Activated CD4-positive, alpha-beta T cell treated with anti-CD3 and anti-CD28 coated beads, Interleukin-2, amount 50 U/mL, for 48 hours (primary cell): ENCODE data around the gene RBM38.

Experiments
- DNase-seq, 2 experiments: peaks; one replicate each; pipeline ENCODE4 v3.0.0-alpha.2; 2020

RBM38 gene

DNA sequence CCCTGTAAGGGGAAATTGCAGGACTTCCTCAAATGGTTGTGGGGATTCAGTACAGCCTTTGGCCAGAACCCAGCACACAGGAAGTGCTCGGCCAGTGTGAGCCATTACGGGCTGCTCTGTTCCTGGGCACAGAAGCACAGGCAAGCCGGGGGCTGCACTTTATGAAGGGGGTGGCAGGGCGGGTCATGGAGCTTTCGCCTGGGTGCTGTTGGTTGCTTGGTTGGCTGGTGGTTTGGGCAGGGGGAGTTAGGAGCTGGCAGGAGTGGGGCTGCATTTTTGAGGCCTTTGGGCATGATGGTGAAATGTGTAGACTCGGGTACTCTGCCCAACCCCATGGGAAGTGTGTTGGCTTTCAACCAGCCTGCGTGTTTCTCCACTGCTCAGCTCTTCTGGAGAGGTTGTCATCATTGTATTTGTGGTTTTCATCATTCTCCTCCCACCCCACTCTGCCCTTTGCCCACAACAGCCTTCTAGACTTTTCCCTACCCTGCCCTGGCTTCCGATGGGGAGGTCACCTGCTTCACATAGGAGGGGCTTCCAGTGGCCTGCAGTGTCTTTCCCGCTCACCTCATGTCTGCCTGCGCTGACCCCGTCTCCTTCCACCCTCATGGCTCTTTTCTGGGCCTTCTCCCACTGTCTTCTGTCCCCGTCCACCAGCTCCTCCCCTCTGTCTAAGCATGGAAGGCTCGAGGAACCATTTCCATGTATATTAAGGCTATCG, 16.1 kb upstream of the RBM38 start:
- DNase-seq, result no peak

DNA sequence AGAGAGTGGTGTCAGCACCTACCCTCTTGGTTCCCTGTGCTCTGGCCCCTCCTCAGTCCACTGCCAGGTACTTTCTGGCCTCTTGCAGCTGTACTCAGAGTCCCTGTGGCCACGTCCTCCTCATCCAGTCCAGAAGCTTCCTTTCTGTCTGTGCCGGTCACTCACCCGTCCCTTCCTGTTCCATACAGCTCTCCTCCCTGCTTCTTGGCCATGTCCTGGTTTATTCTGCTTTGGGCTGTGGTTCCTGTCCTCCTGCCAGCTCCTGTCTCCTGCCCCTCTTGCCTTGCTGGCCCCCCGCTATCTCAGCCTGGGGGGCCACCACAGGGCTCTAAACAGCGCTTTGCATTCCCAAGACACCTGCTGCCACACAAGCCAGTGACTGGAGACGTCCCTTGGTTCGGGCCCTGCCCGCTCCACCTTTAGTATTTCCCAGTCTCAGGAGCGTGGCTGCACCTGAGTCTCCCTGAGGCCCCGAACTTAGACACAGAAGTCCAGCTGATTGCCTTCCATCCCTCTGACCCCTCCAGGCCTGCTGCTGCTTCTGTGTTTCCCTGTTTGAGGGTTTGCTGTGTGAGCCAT, 15.5 kb upstream of the RBM38 start:
- DNase-seq, result no peak

DNA sequence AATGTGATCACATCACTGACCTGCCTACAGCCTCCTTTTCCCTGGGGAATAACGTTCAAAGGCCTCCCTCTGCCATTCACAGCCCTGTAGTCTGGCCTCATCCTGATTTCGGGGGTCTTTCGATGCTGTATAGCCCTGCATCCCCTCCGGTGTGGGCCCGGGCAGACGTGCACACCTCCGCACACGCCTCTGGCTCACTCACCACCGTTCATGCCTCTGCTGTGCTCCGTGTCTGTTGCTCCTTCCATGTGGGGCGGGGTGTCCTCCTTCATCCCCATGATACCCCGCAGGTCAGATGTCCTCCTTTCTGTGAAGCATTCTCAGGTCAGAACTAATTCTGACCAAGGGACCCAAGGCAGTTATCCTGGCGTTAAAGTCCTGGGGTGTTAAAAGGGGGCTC, 13.8 kb upstream of the RBM38 start:
- no peak for DNase-seq

DNA sequence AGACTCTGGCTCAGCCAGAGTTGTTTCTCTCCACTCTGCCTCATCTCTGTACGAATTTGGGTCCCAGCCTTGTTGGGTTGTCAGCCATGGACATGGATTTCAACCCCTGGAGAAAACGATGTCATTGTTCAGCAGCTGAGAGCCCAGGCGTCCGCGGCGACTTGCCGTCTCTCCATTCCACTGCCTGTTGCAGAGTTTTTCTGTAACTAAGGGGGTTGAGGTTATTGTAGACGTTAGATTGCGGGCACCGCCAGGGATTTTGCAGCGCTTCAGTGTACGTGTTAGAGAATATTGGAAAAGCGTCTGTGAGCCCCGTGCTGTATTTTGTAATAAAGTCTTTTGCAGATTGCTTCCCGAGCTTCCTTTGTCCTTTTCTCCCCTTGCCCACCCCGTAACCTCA, 13.1 kb upstream of the RBM38 start:
- DNase-seq, result no peak

DNA sequence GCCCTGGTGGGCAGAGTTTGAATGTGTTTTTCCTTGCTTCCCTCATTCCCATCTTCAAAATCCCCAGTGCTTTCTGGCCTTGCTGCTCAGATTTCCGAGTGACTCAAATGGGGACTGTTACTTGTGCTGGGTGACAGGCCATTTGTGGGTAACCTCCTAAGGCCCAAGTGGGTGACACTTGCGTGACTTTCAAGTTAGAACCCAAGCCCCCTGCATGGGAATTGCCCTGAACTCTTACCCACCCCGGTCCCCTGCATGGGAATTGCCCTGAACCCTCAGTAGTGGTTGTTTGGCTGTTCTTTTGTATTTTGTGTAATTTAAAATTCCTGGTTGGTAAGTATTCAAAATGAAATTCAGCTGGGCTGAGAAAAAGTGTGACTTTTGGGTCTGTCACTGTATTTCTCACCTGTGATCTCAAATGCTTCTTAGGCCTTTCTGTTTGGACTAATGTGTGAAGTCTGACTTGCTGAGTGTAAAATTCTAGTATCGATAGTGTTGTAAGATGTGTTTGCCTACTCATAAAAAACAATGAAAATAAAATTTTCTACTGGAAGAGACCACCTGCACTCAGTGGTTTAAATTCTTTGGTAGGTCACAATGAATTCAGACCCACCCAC, 12.4 kb upstream of the RBM38 start:
- no peak for DNase-seq

DNA sequence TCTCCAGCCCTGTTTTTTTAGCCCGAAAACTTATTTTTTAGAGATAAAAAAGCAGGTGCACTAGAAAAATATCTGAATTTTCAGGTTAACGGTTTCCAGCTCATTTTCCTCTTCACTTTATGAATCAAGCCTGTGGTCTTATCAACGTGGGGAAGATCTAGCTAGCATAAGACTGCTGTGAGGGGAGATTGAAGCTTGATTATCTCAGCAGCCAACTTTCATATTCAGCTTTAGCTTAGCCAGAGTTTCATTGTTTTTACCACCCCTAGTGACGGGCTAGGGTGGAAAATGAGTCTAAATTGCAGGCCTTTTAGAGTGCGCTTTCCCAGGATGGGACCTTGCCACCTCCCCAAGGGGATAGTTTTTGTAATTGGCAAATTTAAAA, 11.9 kb upstream of the RBM38 start:
- no peak for DNase-seq

DNA sequence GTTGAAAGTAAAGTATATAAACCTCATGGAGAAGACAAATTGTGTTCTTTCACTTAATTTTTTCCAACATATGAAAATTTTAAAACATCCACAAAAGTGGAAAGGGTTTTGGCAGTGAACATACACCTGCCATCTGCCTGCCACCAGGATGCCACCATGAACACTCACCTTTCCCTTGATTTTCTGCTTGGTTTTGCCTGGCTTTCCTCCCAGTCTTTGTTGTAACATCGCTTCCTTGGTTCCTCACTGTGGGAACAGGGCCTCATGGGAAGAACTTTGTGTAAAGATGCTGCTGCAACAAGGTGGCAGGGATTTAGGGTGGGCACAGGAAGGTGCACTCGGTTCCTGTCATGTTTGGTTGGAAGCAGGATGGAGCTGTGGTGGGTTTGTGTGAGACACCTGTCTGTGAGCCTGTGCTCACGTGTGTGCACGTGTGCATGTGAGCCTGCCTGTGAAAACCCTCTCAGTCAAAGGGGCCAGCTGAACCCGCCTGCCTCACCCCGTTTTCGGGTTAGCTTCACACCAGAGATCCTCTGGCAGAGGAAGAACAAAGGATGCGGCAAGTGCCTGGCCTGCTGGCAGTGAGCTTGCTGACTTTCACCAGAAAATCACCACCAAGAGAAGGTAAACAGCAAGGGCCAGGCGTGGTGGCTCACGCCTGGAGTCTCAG, 11.0 kb upstream of the RBM38 start:
- DNase-seq, result no peak

DNA sequence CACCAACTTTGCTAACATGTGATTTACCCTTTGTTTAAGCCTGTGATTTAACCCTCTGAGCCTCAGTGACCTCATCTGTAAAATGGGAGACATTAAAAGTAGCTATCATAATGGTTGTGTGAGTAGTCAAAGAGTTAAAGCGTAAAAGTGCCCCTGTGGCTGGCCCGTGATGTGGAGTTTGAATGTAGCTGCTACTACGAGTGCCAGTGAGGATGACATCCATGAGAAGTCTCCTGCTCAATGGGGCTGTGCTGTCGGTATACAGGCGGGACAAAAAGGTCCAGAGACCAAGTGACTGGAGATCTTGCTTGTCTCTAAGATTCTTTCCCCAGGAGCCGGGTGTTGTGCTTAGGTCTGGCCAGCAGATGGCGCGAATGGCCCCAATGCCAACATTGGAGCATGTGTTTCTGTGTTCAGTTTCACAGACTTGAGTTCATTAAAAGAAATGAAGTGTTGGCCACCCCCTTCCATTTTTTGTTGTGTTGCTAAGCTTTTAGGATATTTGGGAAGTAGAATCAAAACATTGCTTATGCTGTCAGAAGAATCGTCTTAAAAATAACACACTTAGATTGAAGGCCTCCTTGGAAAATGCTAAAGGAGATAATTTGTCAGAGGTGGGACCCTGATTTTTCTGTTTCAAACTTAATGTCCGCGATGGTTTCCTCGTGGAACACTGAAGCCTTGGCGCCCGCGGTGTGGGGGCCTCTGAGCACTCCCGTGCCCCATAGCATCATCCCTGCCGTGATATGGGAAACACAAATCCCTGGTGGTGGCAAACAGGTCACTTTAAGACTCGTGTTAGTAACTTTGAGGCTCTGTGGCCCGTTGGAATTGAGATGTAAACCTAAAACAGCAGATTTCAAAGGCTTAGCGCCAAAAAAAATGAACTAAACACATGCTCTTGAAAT, 9.3 kb upstream of the RBM38 start:
- peak; percentile 87 to 91 for DNase-seq

DNA sequence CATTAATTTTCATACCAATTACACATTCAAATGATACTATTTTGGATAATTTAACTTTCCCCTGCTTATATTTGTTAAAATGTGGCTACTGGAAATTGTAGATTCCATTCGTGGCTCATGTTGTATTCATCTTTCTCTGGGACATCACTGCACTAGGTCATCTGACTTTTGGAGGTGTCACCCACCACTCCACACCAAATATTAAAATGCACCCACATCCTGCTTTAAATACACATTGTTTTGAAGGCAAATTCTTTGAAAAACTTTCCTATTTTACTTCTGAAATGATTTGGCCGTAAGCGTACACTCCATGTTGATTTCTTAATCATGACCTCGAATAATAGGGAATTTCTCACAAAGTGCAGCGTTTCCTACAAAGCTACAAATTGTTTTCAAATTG, 8.7 kb upstream of the RBM38 start:
- no peak for DNase-seq

DNA sequence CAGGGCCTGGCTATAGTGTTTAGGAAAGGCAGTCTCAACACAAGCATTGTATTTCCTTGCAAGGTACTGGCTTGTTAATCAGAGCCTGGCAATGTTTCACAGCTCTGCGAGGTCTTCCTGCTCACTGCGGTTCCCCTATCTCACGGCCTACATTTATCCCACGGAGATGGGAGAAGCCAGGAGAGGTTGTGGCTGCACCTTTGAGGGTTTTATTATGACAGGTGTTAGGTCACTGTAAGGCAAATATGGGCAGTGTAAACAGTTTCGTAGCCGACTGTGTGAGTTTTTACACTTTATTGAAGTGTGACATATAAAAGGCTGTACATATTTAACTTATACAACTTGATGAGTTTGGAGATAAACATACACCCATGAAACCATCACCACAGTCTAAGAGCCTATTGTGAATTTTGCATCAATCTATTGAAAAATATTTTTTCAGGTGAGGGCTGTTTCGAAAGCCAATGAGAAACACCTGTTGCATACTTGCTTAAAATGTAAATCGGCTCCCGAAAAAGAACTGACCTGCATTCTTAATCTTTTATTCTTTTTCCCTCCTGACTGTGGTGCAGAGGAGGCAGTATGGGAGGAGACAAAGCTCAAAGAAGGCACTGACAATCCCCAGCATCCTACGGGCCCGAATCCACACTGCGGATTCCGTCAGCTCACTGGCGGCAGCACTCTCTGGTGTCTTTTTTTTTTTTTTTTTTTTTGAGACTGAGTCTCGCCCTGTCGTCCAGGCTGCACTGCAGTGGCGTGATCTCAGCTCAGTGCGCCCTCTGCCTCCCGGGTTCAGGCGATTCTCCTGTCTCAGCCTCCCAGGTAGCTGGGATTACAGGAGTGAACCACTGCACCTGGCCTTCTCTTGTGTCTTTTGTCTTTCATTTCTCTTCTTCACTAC, 7.5 kb upstream of the RBM38 start:
- DNase-seq, result no peak

DNA sequence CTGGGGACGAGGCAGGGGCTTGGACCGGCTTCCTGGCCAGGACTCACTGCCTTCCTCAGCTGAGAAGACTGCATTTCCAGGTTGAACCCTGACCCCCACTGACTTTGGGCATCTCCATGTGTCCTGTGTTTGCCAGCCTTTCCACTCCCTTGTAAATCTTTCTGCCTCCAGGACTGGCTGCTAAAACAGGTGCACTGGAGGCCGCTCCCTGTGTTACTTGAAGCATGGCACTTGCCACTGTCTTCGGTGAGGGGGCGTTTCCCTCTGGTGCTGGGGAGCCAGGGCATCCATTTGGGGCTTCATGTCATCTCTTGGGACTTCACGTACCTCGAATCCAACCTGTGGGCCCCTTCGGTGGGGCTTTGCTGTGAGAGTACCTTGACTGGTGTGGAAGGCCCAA, 6.7 kb upstream of the RBM38 start:
- DNase-seq, result no peak

DNA sequence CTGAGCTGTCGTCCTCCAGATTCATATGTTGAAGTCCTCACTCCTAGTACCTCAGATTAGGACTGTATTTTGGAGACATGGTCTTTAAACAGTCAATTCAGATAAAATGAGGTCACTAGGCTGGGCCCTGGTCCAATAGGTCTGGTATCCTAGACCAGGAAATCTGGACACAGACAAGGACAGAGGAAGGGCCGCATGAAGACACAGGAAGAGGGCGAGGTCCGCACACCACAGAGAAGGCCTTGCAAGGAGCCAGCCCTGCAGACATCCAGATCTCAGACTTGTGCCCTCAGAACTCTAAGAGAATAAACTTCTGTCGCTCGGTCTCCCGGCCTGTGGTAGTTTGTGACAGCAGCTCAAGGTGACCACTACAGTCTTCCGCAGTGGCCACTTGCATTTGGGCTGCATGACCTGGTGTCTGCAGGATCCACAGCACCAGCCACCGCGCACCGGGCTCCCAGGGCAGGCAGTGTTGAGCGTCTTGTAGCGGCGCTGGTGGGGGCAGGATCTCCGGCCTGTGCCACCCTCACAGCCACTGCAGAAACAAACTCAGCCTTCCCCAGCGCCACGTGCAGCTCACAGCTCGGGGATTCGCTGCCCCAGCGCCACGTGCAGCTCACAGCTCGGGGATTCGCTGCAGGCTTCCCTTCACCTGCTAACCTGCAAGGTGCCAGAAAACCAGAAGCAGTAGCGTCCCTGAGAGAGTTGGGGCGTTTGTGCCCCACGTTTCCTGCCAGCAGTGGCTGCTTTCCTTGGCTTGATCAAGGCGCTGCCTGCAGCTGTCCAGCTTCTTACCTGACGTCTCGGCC, 6.0 kb upstream of the RBM38 start:
- DNase-seq, result no peak

DNA sequence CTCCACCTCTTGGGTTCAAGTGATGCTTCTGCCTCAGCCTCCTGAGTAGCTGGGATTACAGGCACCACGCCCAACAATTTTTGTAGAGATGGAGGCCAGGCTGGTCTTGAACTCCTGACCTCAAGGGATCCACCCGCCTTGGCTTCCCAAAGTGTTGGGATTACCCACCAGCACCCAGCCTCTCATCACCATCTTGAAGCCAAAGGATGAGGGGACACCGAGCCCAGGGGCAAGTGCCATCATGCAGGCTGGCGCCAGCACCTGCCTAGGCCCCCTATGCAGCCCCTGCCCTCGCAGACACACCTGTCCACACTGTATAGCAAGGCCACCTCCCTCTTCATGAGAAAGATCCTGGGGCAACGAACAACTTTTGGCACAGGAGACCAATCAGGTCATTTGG, 5.3 kb upstream of the RBM38 start:
- DNase-seq, result no peak

DNA sequence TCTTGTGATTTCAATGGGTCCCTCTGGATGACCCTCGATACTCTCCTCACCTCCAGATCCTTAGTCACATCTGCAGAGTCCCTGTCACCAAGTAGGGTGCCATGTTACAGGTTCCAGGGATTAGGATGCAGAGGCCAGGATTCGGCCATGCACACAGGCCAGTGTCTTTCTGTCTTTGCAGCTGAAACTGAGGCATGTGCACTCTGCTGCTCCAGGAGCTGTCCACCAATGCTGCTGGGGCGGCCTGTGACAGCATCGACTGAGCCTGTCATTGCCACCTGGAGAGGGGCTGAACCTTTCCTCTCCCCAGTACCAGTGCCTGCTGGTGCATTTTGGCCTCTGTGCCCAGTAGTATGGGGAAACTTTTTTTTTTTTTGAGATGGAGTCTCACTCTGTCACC, 4.4 kb upstream of the RBM38 start:
- no peak for DNase-seq

DNA sequence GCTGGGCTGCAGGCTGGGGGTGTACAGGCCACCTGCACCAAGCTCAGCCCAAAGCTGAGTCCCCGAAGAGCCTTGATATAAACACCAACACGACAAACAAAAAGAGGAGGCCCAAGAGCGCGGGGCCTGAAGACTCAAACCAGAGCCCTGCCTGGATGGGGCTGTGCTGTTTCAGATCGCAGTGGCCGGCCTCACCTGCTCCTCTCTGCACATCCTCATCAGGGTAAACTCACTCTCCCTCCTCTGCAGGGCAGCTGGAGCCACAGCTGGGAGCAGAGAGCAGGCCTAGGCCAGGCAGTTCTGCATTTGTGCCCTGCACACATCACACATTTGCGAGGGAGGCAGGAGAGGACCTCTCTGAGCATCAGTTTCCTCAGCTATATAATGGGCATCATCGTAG, 3.7 kb upstream of the RBM38 start:
- no peak for DNase-seq

DNA sequence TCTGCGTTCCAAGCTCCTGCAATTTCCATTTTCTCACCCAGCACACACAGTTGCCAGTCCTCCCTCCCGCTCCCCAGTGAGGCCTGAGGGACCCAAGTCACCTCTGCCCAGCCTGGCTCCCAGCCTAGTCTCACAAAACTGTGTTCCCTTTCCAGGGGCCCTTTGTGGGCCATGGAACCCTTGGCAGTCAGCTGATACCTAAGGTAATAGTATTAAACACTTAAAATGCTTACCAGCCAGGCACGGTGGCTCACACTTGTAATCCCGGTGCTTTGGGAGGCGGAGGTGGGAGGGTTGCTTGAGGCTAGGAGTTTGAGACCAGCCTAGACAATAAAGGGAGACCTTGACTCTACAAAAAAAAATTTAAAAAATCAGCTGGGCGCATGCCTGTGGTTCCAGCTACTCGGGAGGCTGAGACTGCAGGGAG, 3.2 kb upstream of the RBM38 start:
- DNase-seq, result no peak

DNA sequence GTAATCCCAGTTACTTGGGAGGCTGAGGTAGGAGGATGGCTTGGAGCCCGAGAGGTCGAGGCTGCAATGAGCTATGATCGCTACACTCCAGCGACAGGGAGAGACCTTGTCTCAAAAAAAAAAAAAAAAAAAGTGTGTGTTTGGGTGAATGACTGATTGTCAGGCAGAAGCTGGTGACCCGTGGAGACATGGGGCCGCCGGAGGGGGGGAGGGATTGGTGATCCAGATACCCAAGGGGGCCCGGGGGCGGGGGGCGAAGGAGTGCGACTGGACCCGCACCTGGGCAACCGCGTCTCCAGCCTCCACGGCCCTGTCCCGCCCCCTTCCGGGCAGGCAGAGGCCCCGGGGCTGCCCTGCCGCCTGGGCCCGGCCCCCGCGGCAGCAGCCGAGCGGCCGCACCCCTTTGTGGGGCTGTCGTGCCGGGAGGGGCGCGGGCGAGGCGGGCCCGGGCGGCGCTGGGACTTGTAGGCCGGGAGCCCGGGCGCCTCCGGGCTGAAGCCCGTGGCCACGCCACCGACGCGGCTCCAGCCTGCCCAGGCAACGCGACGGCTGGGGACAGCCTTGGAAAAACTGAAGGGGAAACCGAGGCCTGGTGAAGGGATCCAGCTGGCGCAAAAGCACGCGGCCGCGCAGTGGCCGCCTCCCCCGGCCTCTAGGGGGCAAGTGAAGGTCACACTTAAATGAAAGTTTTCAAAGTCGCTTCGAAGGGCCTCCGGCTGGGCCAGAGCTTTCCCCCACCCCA, 2.1 kb upstream of the RBM38 start:
- DNase-seq, result peak; percentile 67 to 72

DNA sequence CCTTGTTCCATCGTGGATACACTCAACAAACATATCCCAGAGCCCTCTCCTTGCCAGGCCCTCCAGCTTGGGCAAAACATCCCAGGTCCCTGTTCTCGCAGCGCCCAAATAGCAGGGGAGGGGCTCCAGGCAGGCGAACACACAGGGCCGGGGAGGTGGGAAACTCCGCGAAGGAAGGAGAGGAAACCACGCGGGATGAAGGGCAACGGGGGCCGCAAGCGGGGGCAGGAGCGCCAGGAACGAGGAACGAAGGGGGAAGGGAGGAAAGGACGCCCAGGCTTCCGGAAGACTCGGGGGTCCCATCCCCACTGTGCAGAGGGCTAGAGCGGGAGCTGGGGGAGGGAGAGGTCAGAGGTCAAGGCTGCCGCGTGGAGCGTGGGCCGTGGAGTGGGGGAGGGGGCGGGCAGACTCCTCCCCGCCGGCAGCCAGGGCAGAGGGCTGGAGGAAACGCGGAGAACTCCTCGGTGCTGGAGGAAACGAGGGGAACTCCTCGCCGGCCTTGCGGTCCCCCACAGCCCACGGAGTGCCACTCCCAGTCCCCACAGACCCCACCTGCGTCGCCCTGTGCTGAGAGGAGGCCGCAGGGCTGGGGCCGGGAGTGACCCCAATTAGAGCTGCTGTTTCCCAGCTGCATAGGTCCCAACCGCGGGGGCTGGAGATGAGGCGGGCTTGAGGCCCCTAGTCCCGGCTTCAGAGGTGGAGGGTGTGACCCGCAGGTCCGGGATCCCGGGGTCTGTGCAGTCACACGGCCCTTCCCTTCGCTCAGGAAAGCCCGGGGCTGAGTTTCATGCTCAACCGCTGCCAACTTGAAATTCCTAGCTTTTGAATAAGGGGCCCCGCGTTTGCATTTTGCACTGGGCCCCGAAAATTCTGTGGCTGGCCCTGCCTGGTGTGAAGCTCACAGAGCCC, 1.2 kb upstream of the RBM38 start:
- peak; percentile 73 to 77 for DNase-seq
